GM21515 (cell line): ENCODE results near the gene P2RX4.
"Not testable (repeated sequence)": the region's sequence is repeated elsewhere in the genome, so short reads cannot be mapped to it uniquely, and the experiment has no call there.

Experiments used
- ATAC-seq: cut with Tn5 transposase; IDR thresholded peaks from one replicate; pipeline ENCODE4 v1.9.1; 2021; ENCODE audit not compliant: unreplicated experiment

P2RX4 gene

GRCh38 chr12:121219353-121219986, 9.5 kb downstream of the P2RX4 start:
- no peak for ATAC-seq

GRCh38 chr12:121222847-121223246, 12.9 kb downstream of the P2RX4 start:
- no peak for ATAC-seq

GRCh38 chr12:121223292-121224285, 13.7 kb downstream of the P2RX4 start:
- ATAC-seq: no peak

- no peak for ATAC-seq
Observed at GRCh38 chr12:121224591-121224990, 14.7 kb downstream of the P2RX4 start.

- ATAC-seq: no peak
Observed at GRCh38 chr12:121226399-121226798, 16.5 kb downstream of the P2RX4 start.

GRCh38 chr12:121226871-121227270, 16.9 kb downstream of the P2RX4 start:
- peak; percentile 6 for ATAC-seq

- ATAC-seq: peak; percentile 69
Observed at GRCh38 chr12:121227294-121227693, 17.4 kb downstream of the P2RX4 start.

GRCh38 chr12:121228919-121229665, 19.2 kb downstream of the P2RX4 start:
- ATAC-seq: no peak

GRCh38 chr12:121229826-121230537, 20.1 kb downstream of the P2RX4 start:
- not testable (repeated sequence) for ATAC-seq

GRCh38 chr12:121230538-121230907, 20.6 kb downstream of the P2RX4 start:
- no peak for ATAC-seq

- no peak for ATAC-seq
Observed at GRCh38 chr12:121232163-121232562, 22.2 kb downstream of the P2RX4 start.

- ATAC-seq: no peak
Observed at GRCh38 chr12:121232977-121233627, 23.2 kb downstream of the P2RX4 start.

GRCh38 chr12:121233628-121234020, 23.7 kb downstream of the P2RX4 start:
- ATAC-seq: no peak

- no peak for ATAC-seq
Observed at GRCh38 chr12:121236776-121237175, 26.8 kb downstream of the P2RX4 start.

GRCh38 chr12:121237415-121237814, 27.5 kb downstream of the P2RX4 start:
- ATAC-seq: no peak

- no peak for ATAC-seq
Observed at GRCh38 chr12:121238086-121238485, 28.2 kb downstream of the P2RX4 start.

- ATAC-seq: no peak
Observed at GRCh38 chr12:121238604-121239350, 28.8 kb downstream of the P2RX4 start.

GRCh38 chr12:121239351-121240061, 29.6 kb downstream of the P2RX4 start:
- no peak for ATAC-seq

- no peak for ATAC-seq
Observed at GRCh38 chr12:121240062-121240420, 30.1 kb downstream of the P2RX4 start.
